ENCODE results near the gene MMEL1.
A peak's percentile ranks its signal among the peaks of the same experiment; 100 is the strongest.
"Not testable (repeated sequence)": the region's sequence is repeated elsewhere in the genome, so short reads cannot be mapped to it uniquely, and the experiment has no call there.

MMEL1 gene

GRCh38 chr1:2580691-2581090, 52.1 kb downstream of the MMEL1 start:
- H3K9ac ChIP-seq (ENCODE audit: low read depth, low read length, poor library complexity) = no peak overlapping the region
- H3K27me3 ChIP-seq (ENCODE audit: control insufficient read depth in 3 of 3, insufficient read depth in 3 of 3, low read depth in 1 of 3, low read length in 3 of 3) = no peaks in the 10 kb centered on the region
- H3K14ac ChIP-seq (ENCODE audit: low read length) = no peak overlapping the region
- WGBS, 2 donors (ENCODE audit: extremely low coverage in 2 of 2, insufficient read length in 2 of 2, insufficient replicate concordance in 1 of 2) = no CpG with 5 or more reads among the region's 10 CpGs
- no peak overlapping the region for H3K27ac ChIP-seq (replicated peaks; ENCODE audit: low read length)
- no peaks in the 10 kb centered on the region for H3K79me1 ChIP-seq (ENCODE audit: low read depth, low read length)
- H3K4me3 ChIP-seq (ENCODE audit: low read length in 2 of 2) = no peak overlapping the region
- no peak overlapping the region for H4K91ac ChIP-seq (ENCODE audit: low read depth, low read length, poor library complexity)
- H3K23ac ChIP-seq (ENCODE audit: low read depth, low read length, poor library complexity) = no peak overlapping the region
- no peak for DNase-seq (ENCODE audit: low spot score)
- no peak overlapping the region for H3K4me2 ChIP-seq (ENCODE audit: insufficient read depth, low read length, poor library complexity, severe bottlenecking)
- no peak overlapping the region for H2BK120ac ChIP-seq (ENCODE audit: low read depth, low read length)
- H2BK5ac ChIP-seq (ENCODE audit: low read length) = no peak overlapping the region
- no peaks in the 10 kb centered on the region for H3K36me3 ChIP-seq (replicated peaks in 1 of 2; ENCODE audit: control insufficient read depth in 2 of 2, insufficient read depth in 2 of 2, low read length in 2 of 2)
- peak overlapping the region; percentile 13 for H3K18ac ChIP-seq (ENCODE audit: low read length)
- peak overlapping the region; percentile 3 for H2AK5ac ChIP-seq (ENCODE audit: low read depth, low read length)
- peaks cover 9 to 12% of the 10 kb centered on the region in 2 donors for H3K4me1 ChIP-seq (ENCODE audit: control insufficient read depth in 2 of 2, insufficient read depth in 1 of 2, low read depth in 1 of 2, low read length in 2 of 2)
- H2BK12ac ChIP-seq (ENCODE audit: low read length) = no peak overlapping the region
- H2BK15ac ChIP-seq (ENCODE audit: low read length) = no peak overlapping the region
- H3K9me3 ChIP-seq (replicated peaks in 1 of 2; ENCODE audit: control insufficient read depth in 2 of 2, insufficient read depth in 1 of 2, low read depth in 1 of 2, low read length in 2 of 2) = peaks cover 0 to 5% of the 10 kb centered on the region in 2 donors
- no peak overlapping the region for H3K4ac ChIP-seq (ENCODE audit: low read length)
- no peak overlapping the region for H4K8ac ChIP-seq (ENCODE audit: low read depth, low read length)
- no peak overlapping the region for H2AFZ ChIP-seq (ENCODE audit: low read length)

GRCh38 chr1:2578758-2579118, 54.1 kb downstream of the MMEL1 start:
- no peak overlapping the region for H3K4me3 ChIP-seq (ENCODE audit: low read length in 2 of 2)
- no peak overlapping the region for H3K27ac ChIP-seq (replicated peaks; ENCODE audit: low read length)
- no peak overlapping the region for H4K8ac ChIP-seq (ENCODE audit: low read depth, low read length)
- no peak overlapping the region for H3K4ac ChIP-seq (ENCODE audit: low read length)
- no peak overlapping the region for H2BK15ac ChIP-seq (ENCODE audit: low read length)
- no peaks in the 10 kb centered on the region for H3K36me3 ChIP-seq (replicated peaks in 1 of 2; ENCODE audit: control insufficient read depth in 2 of 2, insufficient read depth in 2 of 2, low read length in 2 of 2)
- peaks cover 0 to 3% (median 0%) of the 10 kb centered on the region in 3 experiments for H3K27me3 ChIP-seq (ENCODE audit: control insufficient read depth in 3 of 3, insufficient read depth in 3 of 3, low read depth in 1 of 3, low read length in 3 of 3)
- no peaks in the 10 kb centered on the region for H3K79me1 ChIP-seq (ENCODE audit: low read depth, low read length)
- H3K4me1 ChIP-seq (ENCODE audit: control insufficient read depth in 2 of 2, insufficient read depth in 1 of 2, low read depth in 1 of 2, low read length in 2 of 2) = peaks cover 6 to 10% of the 10 kb centered on the region in 2 donors
- H2AFZ ChIP-seq (ENCODE audit: low read length) = peak overlapping the region; percentile 85
- no peak overlapping the region for H2BK5ac ChIP-seq (ENCODE audit: low read length)
- no peak overlapping the region for H3K4me2 ChIP-seq (ENCODE audit: insufficient read depth, low read length, poor library complexity, severe bottlenecking)
- no peak overlapping the region for H4K91ac ChIP-seq (ENCODE audit: low read depth, low read length, poor library complexity)
- no peak overlapping the region for H3K23ac ChIP-seq (ENCODE audit: low read depth, low read length, poor library complexity)
- no peak overlapping the region for H2BK12ac ChIP-seq (ENCODE audit: low read length)
- no peak overlapping the region for H2AK5ac ChIP-seq (ENCODE audit: low read depth, low read length)
- H3K18ac ChIP-seq (ENCODE audit: low read length) = no peak overlapping the region
- peaks cover 3% of the 10 kb centered on the region in 2 donors for H3K9me3 ChIP-seq (replicated peaks in 1 of 2; ENCODE audit: control insufficient read depth in 2 of 2, insufficient read depth in 1 of 2, low read depth in 1 of 2, low read length in 2 of 2)
- no peak overlapping the region for H2BK120ac ChIP-seq (ENCODE audit: low read depth, low read length)
- WGBS, 2 donors (ENCODE audit: extremely low coverage in 2 of 2, insufficient read length in 2 of 2, insufficient replicate concordance in 1 of 2) = no CpG with 5 or more reads among the region's 4 CpGs
- no peak overlapping the region for H3K14ac ChIP-seq (ENCODE audit: low read length)
- no peak for DNase-seq (ENCODE audit: low spot score)
- H3K9ac ChIP-seq (ENCODE audit: low read depth, low read length, poor library complexity) = no peak overlapping the region

- not testable (repeated sequence) for H3K27ac ChIP-seq (replicated peaks; ENCODE audit: low read length); H3K27me3 ChIP-seq (ENCODE audit: control insufficient read depth in 3 of 3, insufficient read depth in 3 of 3, low read depth in 1 of 3, low read length in 3 of 3); H4K8ac ChIP-seq (ENCODE audit: low read depth, low read length); H3K4ac ChIP-seq (ENCODE audit: low read length); H2BK12ac ChIP-seq (ENCODE audit: low read length); H3K14ac ChIP-seq (ENCODE audit: low read length); H3K4me3 ChIP-seq (ENCODE audit: low read length in 2 of 2); H3K9ac ChIP-seq (ENCODE audit: low read depth, low read length, poor library complexity); H3K36me3 ChIP-seq (replicated peaks in 1 of 2; ENCODE audit: control insufficient read depth in 2 of 2, insufficient read depth in 2 of 2, low read length in 2 of 2); H2AK5ac ChIP-seq (ENCODE audit: low read depth, low read length); H2BK120ac ChIP-seq (ENCODE audit: low read depth, low read length); DNase-seq (ENCODE audit: low spot score); H2BK15ac ChIP-seq (ENCODE audit: low read length); H3K18ac ChIP-seq (ENCODE audit: low read length); H4K91ac ChIP-seq (ENCODE audit: low read depth, low read length, poor library complexity); H3K4me2 ChIP-seq (ENCODE audit: insufficient read depth, low read length, poor library complexity, severe bottlenecking); H3K9me3 ChIP-seq (replicated peaks in 1 of 2; ENCODE audit: control insufficient read depth in 2 of 2, insufficient read depth in 1 of 2, low read depth in 1 of 2, low read length in 2 of 2); H3K79me1 ChIP-seq (ENCODE audit: low read depth, low read length)
- peaks cover 5 to 10% of the 10 kb centered on the region in 2 donors for H3K4me1 ChIP-seq (ENCODE audit: control insufficient read depth in 2 of 2, insufficient read depth in 1 of 2, low read depth in 1 of 2, low read length in 2 of 2)
- H3K23ac ChIP-seq (ENCODE audit: low read depth, low read length, poor library complexity) = peak overlapping the region; percentile 31
- H2AFZ ChIP-seq (ENCODE audit: low read length) = peak overlapping the region; percentile 85
- H2BK5ac ChIP-seq (ENCODE audit: low read length) = peak overlapping the region; percentile 90
- no CpG with 5 or more reads among the region's 23 CpGs for WGBS, 2 donors (ENCODE audit: extremely low coverage in 2 of 2, insufficient read length in 2 of 2, insufficient replicate concordance in 1 of 2)
These were observed 55.2 kb downstream of the MMEL1 start for GRCh38 chr1:2577565-2578075.

- Histone ChIP-seq H3K27ac (replicated peaks; ENCODE audit: low read length) (no peak overlapping the region), H3K9ac (ENCODE audit: low read depth, low read length, poor library complexity) (no peak overlapping the region), H2AFZ (ENCODE audit: low read length) (peak overlapping the region; percentile 69), H3K4me3 (ENCODE audit: low read length in 2 of 2) (no peak overlapping the region), H3K9me3 (replicated peaks in 1 of 2; ENCODE audit: control insufficient read depth in 2 of 2, insufficient read depth in 1 of 2, low read depth in 1 of 2, low read length in 2 of 2) (peaks cover 3 to 5% of the 10 kb centered on the region in 2 donors), H2AK5ac (ENCODE audit: low read depth, low read length) (peak overlapping the region; percentile 58), H2BK15ac (ENCODE audit: low read length) (no peak overlapping the region), H3K4me2 (ENCODE audit: insufficient read depth, low read length, poor library complexity, severe bottlenecking) (no peak overlapping the region), H3K27me3 (ENCODE audit: control insufficient read depth in 3 of 3, insufficient read depth in 3 of 3, low read depth in 1 of 3, low read length in 3 of 3) (peaks cover 0 to 7% (median 4%) of the 10 kb centered on the region in 3 experiments), H2BK120ac (ENCODE audit: low read depth, low read length) (no peak overlapping the region), H3K79me1 (ENCODE audit: low read depth, low read length) (no peaks in the 10 kb centered on the region), H3K18ac (ENCODE audit: low read length) (peak overlapping the region; percentile 18), H3K36me3 (replicated peaks in 1 of 2; ENCODE audit: control insufficient read depth in 2 of 2, insufficient read depth in 2 of 2, low read length in 2 of 2) (no peaks in the 10 kb centered on the region), H2BK12ac (ENCODE audit: low read length) (peak overlapping the region; percentile 93), H3K14ac (ENCODE audit: low read length) (peak overlapping the region; percentile 14), H4K91ac (ENCODE audit: low read depth, low read length, poor library complexity) (no peak overlapping the region), H3K4me1 (ENCODE audit: control insufficient read depth in 2 of 2, insufficient read depth in 1 of 2, low read depth in 1 of 2, low read length in 2 of 2) (peaks cover 5 to 10% of the 10 kb centered on the region in 2 donors), H3K4ac (ENCODE audit: low read length) (no peak overlapping the region), H2BK5ac (ENCODE audit: low read length) (no peak overlapping the region), H3K23ac (ENCODE audit: low read depth, low read length, poor library complexity) (no peak overlapping the region), H4K8ac (ENCODE audit: low read depth, low read length) (no peak overlapping the region)
- DNase-seq (ENCODE audit: low spot score) = no peak
- WGBS, 2 donors (ENCODE audit: extremely low coverage in 2 of 2, insufficient read length in 2 of 2, insufficient replicate concordance in 1 of 2) = no CpG with 5 or more reads among the region's 23 CpGs
These were observed 56.8 kb downstream of the MMEL1 start for GRCh38 chr1:2575801-2576663.

All from neuronal stem cell (in vitro differentiated cells).